ENCODE measurements around the gene TTLL7.

- TF ChIP-seq POLR2A (IDR thresholded peaks at IDR 0.05) = no peak
- TF ChIP-seq CTCF (IDR thresholded peaks at IDR 0.05) = no peak
Measured at GRCh38 chr1:83970802-83971201, 28.1 kb downstream of the TTLL7 start.
